GM12878 (cell line): ENCODE results near the gene GRIA4. TPM values are rescaled to one million over a fixed set of nuclear protein-coding genes. Genes with fewer than 3 reads are reported as not detected.

Experiments
- CBFB ChIP-seq: IDR thresholded peaks from 2 replicates; pipeline ENCODE4 v1.6.1; 2016; ENCODE audit warnings: antibody characterized with exemption, low read depth
- CEBPB ChIP-seq, 2 experiments: fragments of 150-350 bp in 1 of 2; IDR thresholded peaks; 2 replicates each; pipeline ENCODE4 v1.6.1; 2012 to 2014; ENCODE audit warnings: low read depth in 2 of 2, low read length in 2 of 2, borderline replicate concordance in 1 of 2, inconsistent platforms in 1 of 2
- CHD4 ChIP-seq: fragments of 200-600 bp; sonication (generic); IDR thresholded peaks from 2 replicates; pipeline ENCODE4 v1.6.1; 2016; ENCODE audit warnings: mild to moderate bottlenecking
- CUX1 ChIP-seq: IDR thresholded peaks from 2 replicates; pipeline ENCODE4 v1.6.1; 2012; ENCODE audit warnings: improper control_type of control experiment, low read depth, low read length; ENCODE audit not compliant: insufficient replicate concordance
- E2F4 ChIP-seq: IDR thresholded peaks from 2 replicates; pipeline ENCODE4 v1.6.1; 2012; ENCODE audit warnings: low read depth, low read length, improper control_type of control experiment
- E2F8 ChIP-seq: fragments of 450-650 bp; IDR thresholded peaks from 2 replicates; pipeline ENCODE4 v1.6.1; 2018; ENCODE audit warnings: mild to moderate bottlenecking, low read depth, moderate library complexity; ENCODE audit not compliant: partially characterized antibody
- EP300 ChIP-seq, 2 experiments: fragments of 150-350 bp in 1 of 2; IDR thresholded peaks; 2 replicates each; pipeline ENCODE4 v1.6.1; 2011 to 2012; ENCODE audit warnings: low read depth in 2 of 2, low read length in 2 of 2, borderline replicate concordance in 1 of 2, improper control_type of control experiment in 1 of 2, inconsistent platforms in 1 of 2; ENCODE audit not compliant: control insufficient read depth in 1 of 2
- POLR2AphosphoS5 ChIP-seq: IDR thresholded peaks from 2 replicates; pipeline ENCODE4 v1.6.1; 2011; ENCODE audit warnings: mild to moderate bottlenecking, low read length, inconsistent platforms
- RAD51 ChIP-seq: fragments of 450-650 bp; IDR thresholded peaks from 2 replicates; pipeline ENCODE4 v1.6.1; 2016; ENCODE audit warnings: moderate library complexity, mild to moderate bottlenecking, inconsistent platforms
- RUNX3 ChIP-seq: IDR thresholded peaks from 2 replicates; pipeline ENCODE4 v1.6.1; 2012; ENCODE audit warnings: low read length, inconsistent platforms
- SP1 ChIP-seq: IDR thresholded peaks from one replicate; pipeline ENCODE4 v1.6.1; 2011; ENCODE audit warnings: low read depth, low read length
- SPI1 ChIP-seq: IDR thresholded peaks from 2 replicates; pipeline ENCODE4 v1.6.1; 2011; ENCODE audit warnings: low read depth, mild to moderate bottlenecking, low read length, moderate library complexity, borderline replicate concordance; ENCODE audit not compliant: insufficient read depth
- TAF1 ChIP-seq: IDR thresholded peaks from 2 replicates; pipeline ENCODE4 v1.6.1; 2011; ENCODE audit warnings: mild to moderate bottlenecking, low read depth, low read length, borderline replicate concordance
- USF1 ChIP-seq: IDR thresholded peaks from 2 replicates; pipeline ENCODE4 v1.6.1; 2011; ENCODE audit warnings: borderline replicate concordance, low read depth, mild to moderate bottlenecking, moderate library complexity, mixed read lengths, low read length; ENCODE audit not compliant: insufficient read depth; ENCODE audit errors: extremely low read length
- WRNIP1 ChIP-seq: IDR thresholded peaks from 2 replicates; pipeline ENCODE4 v1.6.1; 2011; ENCODE audit warnings: low read depth, low read length, improper control_type of control experiment, borderline replicate concordance
- ZNF622 ChIP-seq: fragments of 450-650 bp; IDR thresholded peaks from 2 replicates; pipeline ENCODE4 v1.6.1; 2017; ENCODE audit warnings: mild to moderate bottlenecking, inconsistent platforms
- polyA plus RNA-seq, 11 experiments: library from polyadenylated mRNA; depleted of rRNA in 4 of 11; unstranded in 6 of 11; stranded (reverse) in 5 of 11; fragments of >200 nt; fragmentation: Nextera tagmentation in 4 of 11; fragmentation: Illumina TruSeq in 1 of 11; extraction: Ambion mirVana in 4 of 11; extraction: Trizol in 1 of 11; gene quantifications; 1 replicate in 1 of 11; 2 replicates in 10 of 11; pipeline versions ENCODE4 v1.2.1 to v1.2.3, GENCODE V29; 2011 to 2016; ENCODE audit warnings: inconsistent platforms in 2 of 11, missing spikeins in 2 of 11, low read depth in 1 of 11
- total RNA-seq, 4 experiments: library from RNA; depleted of rRNA in 3 of 4; stranded (reverse); fragments of >200 nt in 3 of 4; fragmentation: Illumina TruSeq in 1 of 4; extraction: Trizol in 1 of 4; gene quantifications; 2 replicates each; pipeline versions ENCODE4 v1.2.1 to v1.2.3, GENCODE V29; 2013 to 2021

Gene GRIA4
- total and polyA plus RNA-seq, 10 of the 15 experiments (the other 5 are each of a cell fraction or from before 2014, with no cell fraction given): 0.04 TPM; not detected in 9

- TF ChIP-seq TAF1 (peak; percentile 34; the same call in 1 of the 2 replicates), WRNIP1 (no peak), EP300 (IDR thresholded peaks at IDR 0.05; ENCODE audit: borderline replicate concordance in 1 of 2, control insufficient read depth in 1 of 2, low read depth in 2 of 2, low read length in 2 of 2) (no peak), E2F4 (no peak), USF1 (peak; percentile 27), POLR2AphosphoS5 (peak; percentile 79), RAD51 (peak; percentile 50; the same call in 1 of the 2 replicates), ZNF622 (no peak), CHD4 (no peak), E2F8 (no peak), CEBPB (IDR thresholded peaks at IDR 0.05; ENCODE audit: borderline replicate concordance in 1 of 2, low read depth in 2 of 2, low read length in 2 of 2) (no peak), CUX1 (no peak), RUNX3 (0 out of 2 replicates have a peak, but pooled peaks have one; percentile 28), SP1 (peak; percentile 98), CBFB (no peak), SPI1 (no peak)
Measured at GRCh38 chr11:106021967-106022794, 412.3 kb downstream of the GRIA4 start, which contains the start of gene MSANTD4 (continued).
